Glomerular endothelial cell (primary cell): Measurements from ENCODE around the gene TBCA. TPM values are rescaled to one million over a fixed set of nuclear protein-coding genes. Genes with fewer than 3 reads are reported as not detected.

ENCODE experiments used
- DNase-seq: peaks from one replicate; pipeline ENCODE4 v3.0.0-alpha.2; 2011; ENCODE audit warnings: low read depth, low spot score; ENCODE audit errors: extremely low read depth
- total RNA-seq: library from RNA; depleted of rRNA; stranded (reverse); fragments of >200 nt; gene quantifications from 2 replicates; pipeline ENCODE4 v1.2.3, GENCODE V29; 2015

TBCA gene, protein sequence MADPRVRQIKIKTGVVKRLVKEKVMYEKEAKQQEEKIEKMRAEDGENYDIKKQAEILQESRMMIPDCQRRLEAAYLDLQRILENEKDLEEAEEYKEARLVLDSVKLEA
- total RNA-seq: 180 and 181 TPM in 2 replicates

DNA sequence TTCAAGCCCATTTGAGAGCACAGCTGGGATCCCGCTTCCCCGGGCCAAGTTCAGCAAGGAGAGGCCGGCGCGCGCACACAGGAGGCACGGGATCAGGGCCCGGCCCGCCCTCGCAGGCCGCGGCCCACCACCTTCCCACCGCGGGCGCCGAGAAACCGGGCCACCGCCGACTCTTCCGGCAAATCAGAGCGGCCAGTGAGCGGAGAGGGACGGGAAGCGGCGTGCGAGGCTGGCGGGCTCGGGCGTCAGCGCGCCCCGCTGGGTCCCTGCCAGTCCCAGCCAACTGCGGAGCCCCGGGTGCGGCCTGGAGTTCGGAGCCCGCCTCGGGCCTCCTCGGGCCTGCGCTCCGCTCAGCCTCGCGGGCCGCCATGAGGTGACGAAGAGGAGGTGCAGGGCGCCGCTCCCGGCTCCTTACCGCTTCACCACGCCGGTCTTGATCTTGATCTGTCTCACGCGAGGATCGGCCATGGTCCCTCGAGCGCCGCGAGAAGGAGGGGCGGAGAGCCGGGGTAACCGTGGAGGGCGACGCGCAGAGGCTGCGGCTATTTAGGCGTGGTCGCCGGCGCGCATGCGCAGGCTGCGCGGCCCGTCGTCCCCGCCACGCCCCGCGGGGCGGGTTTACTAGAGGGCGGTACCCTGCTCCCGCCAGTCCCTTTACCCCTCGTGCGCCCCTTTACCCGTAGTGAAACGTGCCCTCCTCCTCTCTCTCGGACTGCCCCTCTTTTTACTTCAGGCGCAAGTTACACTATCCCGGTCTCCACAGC is at the start of gene TBCA:
Gene TBCA (minus strand): TSS at position 550 of the 764 bp plus-strand sequence. CDS start 82 bp downstream, at position 468.
- DNase-seq: peak; percentile 29

DNA sequence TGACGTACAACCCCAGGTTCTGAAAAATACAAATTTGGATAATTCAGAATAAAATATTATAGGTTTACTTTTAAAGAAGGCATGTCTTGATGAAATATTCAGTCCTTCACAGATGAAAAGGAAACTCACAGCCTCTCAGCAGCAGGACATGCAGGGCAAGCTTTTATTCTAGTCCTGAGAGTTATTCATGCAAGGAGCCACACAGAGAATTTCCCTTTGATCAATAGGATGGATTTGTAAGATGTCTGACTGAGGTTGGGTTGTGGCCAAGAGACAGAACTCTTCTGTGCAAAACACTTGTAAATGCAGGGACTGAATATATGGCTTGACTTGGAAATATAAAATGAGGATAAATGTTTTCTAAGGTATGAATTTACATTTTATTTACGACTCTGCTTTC is 48.8 kb upstream of the TBCA start:
- no peak for DNase-seq

DNA sequence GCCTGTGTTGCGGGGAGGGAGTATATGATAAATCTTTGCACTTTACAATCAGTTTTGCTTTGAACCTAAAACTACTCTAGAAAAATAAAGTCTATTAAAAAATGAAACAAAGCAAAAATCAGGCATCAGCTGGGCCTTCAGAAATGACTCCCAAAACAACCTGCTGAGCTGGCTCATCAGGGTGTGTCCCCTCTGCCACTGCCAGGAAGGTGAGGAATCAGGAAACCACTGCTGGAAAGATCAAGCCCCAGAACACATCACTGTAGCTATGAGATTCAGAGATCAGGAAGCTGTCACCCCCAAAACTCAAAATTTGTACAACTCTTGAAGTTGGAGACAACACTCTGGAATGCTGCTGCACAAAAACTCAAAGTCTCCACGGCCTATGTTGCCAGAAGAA is 40.5 kb upstream of the TBCA start:
- no peak for DNase-seq

DNA sequence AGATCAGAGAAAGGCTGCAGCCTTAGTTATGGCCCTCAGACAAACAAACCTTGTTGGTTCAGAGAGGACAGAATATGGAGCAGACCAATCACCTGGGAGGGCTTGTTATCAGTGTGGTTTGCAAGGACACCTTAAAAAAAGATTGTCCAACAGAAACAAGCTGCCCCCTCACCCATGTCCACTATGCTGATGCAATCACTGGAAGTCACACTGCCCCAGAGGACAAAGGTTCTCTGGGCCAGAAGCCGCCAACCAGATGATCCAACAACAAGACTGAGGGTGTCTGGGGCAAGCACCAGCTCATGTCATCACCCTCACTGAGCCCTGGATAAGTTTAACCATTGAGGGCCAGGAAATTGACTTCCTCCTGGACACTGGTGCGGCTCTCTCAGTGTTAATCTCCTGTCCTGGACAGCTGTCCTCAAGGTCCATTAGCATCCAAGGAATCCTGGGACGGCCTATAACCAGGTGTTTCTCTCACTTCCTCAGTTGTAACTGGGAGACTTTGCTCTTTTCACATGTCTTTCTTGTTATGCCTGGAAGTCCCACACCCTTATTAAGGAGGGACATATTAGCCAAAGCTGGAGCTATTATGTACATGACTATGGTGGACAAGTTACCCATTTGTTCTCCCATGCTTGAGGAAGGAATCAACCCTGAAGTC is 36.9 kb upstream of the TBCA start:
- no peak for DNase-seq

DNA sequence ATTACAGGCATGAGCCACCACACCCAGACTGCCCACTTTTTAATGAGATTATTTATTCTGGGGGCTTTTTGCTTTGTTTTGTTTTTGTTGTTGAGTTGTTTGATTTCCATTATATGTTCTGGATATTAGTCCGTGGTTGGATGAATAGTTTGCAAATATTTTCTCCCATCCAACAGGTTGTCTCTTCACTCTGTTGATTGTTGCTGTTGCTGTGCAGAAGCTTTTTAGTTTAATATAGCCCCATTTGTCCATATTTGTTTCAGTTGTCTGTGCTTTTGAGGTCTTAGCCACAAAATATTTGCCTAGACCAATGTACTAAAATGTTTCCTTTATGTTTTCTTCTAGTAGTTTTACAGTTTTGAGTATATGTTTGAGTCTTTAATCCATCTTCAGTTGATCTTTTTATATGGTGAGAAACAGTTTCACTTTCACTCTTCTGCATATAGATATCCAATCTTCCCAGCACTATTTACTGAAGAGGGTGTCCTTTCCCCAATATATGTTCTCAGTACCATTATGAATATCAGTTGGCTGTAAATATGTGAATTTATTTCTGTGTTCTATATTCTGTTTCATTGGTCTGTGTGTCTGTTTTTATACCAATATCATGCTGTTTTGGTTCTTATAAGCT is 30.2 kb upstream of the TBCA start:
- DNase-seq: no peak

DNA sequence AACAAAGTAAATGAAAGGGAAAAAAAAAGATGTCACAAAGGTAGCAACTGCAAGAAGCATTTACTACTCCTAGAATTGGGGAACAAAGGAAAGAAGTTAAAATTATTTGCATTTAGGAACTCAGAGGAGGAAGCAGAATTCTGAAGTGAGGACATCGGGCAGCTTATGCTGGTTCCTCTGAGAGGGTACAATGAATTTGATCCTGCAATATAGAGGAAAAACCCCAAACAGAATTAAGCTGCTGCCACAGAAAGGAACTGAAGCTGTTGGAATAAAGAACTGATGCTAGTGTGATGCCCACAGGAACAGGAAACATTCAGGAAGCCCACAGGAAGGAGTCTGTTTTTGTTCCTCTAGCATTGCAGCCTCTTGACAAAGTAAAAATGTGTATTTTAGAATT is 22.3 kb upstream of the TBCA start:
- DNase-seq: no peak

DNA sequence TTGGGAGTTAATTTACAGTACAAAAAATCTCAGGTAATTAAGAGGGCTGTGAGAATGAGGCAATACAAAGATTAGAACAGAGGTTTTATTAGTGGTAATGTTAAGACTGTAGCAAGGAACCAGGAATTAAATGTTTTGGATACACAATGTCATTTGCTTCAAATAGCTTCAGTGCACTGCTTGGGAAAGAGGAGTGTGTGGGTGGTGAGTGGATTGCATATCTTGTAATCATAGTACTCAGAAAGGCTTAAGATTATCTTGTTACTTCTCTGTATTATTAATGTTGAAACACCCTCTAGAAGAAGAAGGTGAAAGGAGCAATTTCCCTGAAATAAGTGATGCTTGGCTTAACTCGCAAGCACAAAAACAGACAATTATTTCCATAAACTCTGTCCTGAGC is 21.0 kb upstream of the TBCA start:
- no peak for DNase-seq

DNA sequence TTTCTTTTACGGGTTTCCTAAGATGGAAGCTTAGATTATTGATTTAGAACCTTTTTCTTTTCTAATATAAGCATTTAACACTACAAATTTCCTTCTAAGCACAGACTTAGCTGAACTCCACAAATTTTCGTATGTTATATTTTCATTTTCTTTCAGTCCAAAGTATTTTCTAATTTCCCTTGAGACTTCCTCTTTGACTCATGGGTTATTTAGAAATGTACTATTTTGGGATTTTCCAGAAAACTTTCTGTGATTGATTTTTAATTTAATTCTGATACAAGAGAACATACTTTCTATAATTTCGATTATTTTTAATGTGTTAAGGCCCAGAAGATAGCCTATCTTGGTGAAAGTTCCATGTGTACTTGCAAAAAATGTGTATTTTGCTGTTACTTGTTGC is 19.7 kb upstream of the TBCA start:
- DNase-seq: no peak

DNA sequence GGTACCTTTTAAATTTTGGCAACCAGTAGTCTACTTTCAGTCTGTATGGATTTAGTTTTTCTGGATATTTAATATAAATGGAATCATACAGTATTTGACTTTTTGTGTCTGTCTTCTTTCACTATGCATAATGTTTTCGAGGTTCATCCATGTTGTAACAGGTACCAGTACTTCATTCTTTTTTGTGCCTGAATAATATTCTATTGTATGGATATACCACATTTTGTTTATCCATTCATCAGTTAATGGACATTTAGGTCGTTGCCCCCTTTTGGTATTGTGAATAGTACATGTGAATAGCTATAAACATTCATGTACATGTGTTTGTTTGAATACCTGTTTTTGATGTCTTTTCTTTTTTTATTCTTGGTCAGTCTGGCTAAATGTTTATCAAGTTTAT is 19.1 kb upstream of the TBCA start:
- no peak for DNase-seq

DNA sequence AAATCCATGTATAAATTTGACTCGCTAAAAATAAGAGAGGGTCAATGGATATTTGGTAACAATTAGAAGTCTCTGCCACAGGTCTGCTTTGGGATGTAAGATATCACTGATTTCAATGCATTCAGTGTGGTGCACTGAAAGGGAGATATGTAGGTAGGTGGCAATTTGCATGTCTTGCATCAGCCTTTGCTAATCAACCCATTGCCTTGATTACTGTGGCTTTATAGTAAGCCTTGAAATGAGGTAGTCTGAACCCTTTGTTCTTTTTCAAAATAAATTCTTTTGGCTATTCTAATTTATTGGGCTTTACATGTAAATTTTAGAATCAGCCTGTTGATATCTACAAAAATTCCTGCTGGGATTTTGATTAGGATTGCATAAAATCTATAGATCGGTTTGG is 15.8 kb upstream of the TBCA start:
- no peak for DNase-seq

DNA sequence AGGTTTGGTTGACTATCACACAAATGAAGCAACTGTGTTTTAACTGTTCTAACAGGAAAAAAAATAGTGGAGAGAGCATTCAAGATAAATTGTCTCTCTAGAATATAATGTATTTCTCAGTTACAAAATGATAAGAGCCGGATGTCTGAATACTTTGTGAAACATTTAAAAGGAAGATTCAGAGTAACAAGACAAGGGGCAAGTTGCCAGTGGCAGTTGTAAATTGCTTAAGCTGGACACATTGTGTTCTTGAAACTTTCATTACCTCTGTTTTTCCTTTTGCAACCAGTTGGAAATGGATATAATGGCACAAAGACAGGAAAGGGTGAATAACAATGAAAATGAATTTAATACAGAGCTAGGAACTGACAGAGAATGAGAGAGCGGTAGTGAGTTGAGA is 15.2 kb upstream of the TBCA start:
- no peak for DNase-seq

DNA sequence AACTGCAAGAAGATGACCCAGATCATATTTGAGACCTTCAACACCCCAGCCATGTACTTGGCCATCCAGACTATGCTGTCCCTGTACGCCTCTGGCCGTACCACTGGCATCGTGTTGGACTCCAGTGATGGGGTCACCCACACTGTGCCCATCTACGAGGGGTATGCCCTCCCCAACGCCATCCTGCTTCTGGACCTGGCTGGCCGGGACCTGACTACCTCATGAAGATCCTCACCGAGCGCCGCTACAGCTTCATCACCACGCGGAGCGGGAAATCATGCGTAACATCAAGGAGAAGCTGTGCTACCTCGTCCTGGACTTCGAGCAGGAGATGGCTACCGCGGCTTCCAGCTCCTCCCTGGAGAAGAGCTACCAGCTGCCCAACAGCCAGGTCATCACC is 9.1 kb upstream of the TBCA start:
- no peak for DNase-seq

DNA sequence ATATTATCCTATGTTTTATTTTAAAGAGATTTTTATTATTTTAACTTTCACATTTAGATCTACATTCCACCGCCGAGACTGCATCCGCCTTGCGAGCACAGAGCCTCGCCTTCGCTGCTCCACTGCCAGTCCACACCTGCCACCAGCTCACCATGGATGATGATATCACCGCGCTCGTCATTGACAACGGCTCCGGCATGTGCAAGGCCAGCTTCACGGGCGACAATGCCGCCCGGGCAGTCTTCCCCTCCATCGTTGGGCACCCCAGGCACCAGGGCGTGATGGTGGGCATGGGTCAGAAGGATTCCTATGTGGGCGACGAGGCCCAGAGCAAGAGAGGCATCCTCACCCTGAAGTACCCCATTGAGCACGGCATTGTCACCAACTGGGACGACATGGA is 8.6 kb upstream of the TBCA start:
- DNase-seq: no peak

DNA sequence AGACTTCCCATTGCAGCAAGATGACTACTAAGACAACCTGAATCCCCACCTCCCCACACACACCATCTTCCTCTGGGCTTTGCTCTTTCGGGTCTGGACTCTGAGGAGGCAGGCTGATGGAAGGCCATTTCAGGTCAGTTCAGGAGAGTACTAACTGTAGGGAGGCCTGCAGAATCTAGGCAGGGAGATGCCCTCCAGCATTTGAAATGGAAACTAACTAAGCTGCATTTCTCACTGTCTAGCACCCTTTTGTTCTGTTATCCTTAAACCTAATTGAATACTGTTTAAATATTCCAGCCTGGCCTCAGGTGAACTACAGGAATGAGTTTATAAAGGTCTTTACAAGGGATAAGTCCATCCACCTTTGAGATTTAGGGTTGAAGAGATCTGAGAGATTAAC is 4.9 kb upstream of the TBCA start:
- no peak for DNase-seq

DNA sequence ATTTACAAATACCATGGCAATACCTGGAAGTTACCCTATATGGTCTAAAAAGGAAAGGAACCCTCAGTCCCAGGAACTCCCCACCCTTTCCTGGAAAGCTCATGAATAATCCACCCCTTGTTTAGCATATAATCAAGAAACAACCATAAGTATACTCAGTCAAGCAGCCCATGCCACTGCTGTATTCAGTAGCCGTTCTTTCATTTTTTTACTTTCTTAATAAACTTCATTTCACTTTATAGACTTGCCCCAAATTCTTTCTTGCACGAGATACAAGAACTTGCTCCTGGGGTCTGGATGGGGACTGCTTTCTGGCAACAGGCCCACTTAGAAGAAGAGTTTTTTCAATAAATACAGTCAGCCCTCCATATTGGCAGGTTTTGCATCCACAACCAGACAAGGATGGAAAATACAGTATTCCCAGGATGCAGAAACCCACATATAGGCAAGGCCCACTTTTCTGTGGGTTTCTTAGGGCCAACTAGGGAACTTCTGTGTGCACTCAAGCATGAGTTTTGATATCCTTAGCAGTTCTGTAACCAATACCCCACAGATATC is 2.8 kb upstream of the TBCA start:
- no peak for DNase-seq

DNA sequence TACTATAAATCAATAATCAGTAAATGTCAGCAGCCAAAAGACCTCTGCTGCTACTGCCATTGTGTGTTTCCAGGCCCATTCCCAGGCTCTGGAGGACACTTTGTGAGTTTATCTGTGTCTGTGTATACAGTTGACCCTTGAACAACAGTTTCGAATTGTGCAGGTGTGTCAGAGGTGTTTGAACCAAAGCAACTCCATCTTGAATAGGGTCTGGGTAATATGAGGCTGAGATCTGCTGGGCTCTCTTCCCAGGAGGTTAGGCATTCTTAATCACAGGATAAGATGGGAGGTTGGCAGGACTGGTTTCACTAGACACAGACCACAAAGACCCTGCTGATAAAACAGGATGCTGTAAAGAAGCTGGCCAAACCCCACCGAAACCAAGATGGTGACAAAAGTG is 2.3 kb upstream of the TBCA start:
- no peak for DNase-seq

DNA sequence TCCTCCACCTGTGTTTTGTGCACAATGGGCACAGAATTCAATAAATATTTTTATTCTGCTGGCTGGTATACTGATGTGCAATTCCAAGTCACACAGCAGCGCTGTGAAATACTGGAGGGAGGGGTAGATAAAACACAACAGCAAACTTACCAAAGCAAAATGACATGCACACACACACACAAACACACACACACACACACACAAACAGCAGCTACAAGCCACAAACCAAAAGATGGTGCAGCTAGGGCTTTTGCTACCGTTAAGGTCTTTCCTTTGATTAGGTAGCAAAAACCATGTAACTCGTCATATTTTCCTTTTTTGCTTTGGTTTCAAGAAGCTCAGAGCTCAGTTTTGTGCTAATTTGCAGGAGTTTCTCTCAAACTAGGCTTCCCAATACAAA is 1.8 kb upstream of the TBCA start:
- DNase-seq: no peak

DNA sequence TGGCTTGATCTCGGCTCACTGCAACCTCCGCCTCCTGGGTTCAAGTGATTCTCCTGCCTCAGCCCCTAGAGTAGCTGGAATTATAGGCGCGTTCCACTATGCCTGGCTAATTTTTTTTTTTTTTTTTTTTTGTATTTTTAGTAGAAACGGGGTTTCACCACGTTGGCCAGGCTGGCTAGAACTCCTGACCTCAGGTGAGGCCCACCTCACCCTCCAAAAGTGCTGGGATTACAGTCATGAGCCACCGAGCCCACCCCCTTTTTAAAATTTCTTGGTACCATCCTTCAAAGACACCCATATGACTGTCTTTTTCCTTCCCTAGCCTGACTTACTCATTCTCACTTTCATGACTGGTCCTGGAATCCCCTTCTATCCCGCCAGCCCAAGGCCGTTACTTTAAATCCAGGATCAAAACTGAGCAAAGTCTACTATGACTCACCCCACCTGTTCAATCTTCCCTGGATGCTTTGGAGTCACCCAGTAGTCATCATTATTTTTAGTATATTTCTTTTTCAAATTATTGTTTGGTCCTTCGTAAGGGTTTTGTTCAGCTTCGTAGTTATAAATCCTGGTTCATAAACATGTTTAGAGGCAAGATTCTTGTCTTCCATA is 1.2 kb upstream of the TBCA start:
- DNase-seq: no peak

DNA sequence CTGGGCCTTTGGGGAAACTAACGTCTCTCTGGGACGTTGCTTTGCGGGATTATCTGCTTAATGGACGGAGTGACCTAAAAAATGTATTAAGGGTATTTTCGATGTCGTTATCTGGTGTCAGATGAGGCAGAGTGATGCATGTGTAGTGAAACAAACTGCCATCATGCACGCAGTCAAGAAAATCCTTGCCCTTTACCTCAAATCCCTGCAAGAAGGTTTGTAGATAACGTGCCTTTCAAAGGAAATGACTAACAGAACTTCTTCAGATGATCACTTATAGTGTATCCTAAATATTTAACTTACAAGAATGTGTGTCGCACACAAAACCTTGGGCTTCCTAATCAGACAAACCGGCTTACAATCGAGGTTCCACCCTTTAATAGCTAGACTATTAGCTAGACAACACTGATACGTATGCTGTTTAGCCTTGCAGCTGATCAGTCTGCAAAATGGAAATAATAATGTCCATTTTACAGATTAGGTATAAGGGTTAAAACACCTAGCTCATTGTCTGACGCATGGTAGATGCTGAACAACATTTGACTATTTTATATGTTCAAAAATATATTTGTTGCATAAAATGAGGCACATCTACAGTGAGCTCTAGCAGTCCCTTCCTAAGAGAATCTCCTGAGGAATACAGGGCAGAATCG is 541 bp upstream of the TBCA start:
- no peak for DNase-seq

DNA sequence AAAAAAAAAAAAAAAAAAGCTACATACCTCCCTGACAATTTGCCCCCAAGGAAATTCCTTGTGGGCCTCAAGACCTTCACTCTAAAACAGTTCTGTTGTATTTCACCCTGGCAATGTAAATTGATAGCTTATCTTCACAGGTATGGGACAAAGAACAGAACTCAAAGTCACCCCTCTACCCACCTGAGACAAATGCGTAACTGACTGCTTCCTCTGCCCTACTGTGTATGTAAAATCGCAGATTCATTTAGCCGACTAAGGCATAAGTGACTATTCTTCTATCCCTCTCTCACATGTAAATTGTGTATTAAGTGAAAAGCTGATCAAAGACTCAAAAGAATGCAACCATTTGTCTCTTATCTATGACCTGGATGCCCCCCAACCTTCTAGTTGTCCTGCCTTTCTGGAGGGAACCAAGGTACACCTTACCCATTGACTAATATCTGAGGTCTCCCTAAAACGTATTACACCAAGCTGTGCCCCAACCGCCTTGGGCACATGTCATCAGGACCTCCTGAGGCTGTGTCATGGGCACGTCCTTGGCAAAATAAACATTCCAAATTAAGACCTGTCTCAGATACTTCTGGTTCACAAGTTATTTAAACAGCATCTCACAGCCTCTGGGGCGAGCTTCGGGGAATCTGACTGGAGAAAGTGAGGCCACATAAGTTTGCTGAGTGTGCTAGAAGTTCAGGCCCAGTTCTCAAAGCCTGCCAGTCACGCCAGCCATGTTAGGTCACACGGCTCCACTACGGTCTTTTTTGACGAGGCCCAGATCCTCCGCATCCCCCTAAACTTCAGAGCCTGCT is 954 bp downstream of the TBCA start:
- DNase-seq: peak; percentile 16
